CD4-positive, alpha-beta memory T cell (primary cell): ENCODE results near the gene PDE1A. TPM values are rescaled to one million over a fixed set of nuclear protein-coding genes. Genes with fewer than 3 reads are reported as not detected.

Source experiments
- CTCF ChIA-PET: fragments of 350-600 bp; sonication (Branson Sonifier 250); formaldehyde crosslinking; loops from one replicate; lab custom pipeline; 2021; ENCODE audit warnings: inconsistent platforms; ENCODE audit not compliant: partially characterized antibody; lab: Charles Lee
- POLR2A ChIA-PET: fragments of 350-600 bp; sonication (Branson Sonifier 250); formaldehyde crosslinking; loops from one replicate; lab custom pipeline; 2021; ENCODE audit not compliant: partially characterized antibody; lab: Charles Lee
- DNase-seq, 5 donors: peaks; one replicate each; pipeline versions ENCODE4 v3.0.0 to v3.0.0-alpha.2; 2020 to 2022; ENCODE audit warnings: mixed read lengths in 1 of 5
- H3K27ac ChIP-seq: one replicate; pipeline ENCODE4 v1.7.0; 2013; ENCODE audit warnings: low read depth, low read length
- H3K27me3 ChIP-seq: 2 replicates; pipeline ENCODE4 v1.7.0; 2013; ENCODE audit warnings: mild to moderate bottlenecking, low read length, moderate library complexity; ENCODE audit not compliant: insufficient read depth
- H3K36me3 ChIP-seq: 2 replicates; pipeline ENCODE4 v1.7.0; 2013; ENCODE audit warnings: mild to moderate bottlenecking, low read length, moderate library complexity; ENCODE audit not compliant: insufficient read depth
- H3K4me1 ChIP-seq: 2 replicates; pipeline ENCODE4 v1.7.0; 2013; ENCODE audit warnings: mild to moderate bottlenecking, low read length, moderate library complexity; ENCODE audit not compliant: insufficient read depth
- H3K4me3 ChIP-seq, 2 donors: one replicate each; pipeline ENCODE4 v1.7.0; 2013; ENCODE audit warnings: low read length in 2 of 2, mild to moderate bottlenecking in 1 of 2
- H3K9me3 ChIP-seq, 2 donors: one replicate each; pipeline ENCODE4 v1.7.0; 2013; ENCODE audit warnings: low read length in 2 of 2, control low read depth in 1 of 2; ENCODE audit not compliant: control insufficient read depth in 1 of 2
- H3K27ac Mint-ChIP-seq, 7 donors: one replicate each; pipeline ENCODE4 v1.8.0; 2020 to 2021; ENCODE audit warnings: mixed read lengths in 7 of 7, mild to moderate bottlenecking in 6 of 7, inconsistent platforms in 3 of 7, moderate library complexity in 3 of 7
- H3K27me3 Mint-ChIP-seq, 2 donors: one replicate each; pipeline ENCODE4 v1.8.0; 2020 to 2021; ENCODE audit warnings: mixed read lengths in 2 of 2
- H3K36me3 Mint-ChIP-seq, 2 donors: one replicate each; pipeline ENCODE4 v1.8.0; 2020 to 2021; ENCODE audit warnings: mixed read lengths in 2 of 2, inconsistent platforms in 1 of 2, mild to moderate bottlenecking in 1 of 2
- H3K4me1 Mint-ChIP-seq, 4 donors: one replicate each; pipeline ENCODE4 v1.8.0; 2020 to 2021; ENCODE audit warnings: mixed read lengths in 4 of 4, mild to moderate bottlenecking in 1 of 4
- H3K4me3 Mint-ChIP-seq, 8 donors: one replicate each; pipeline ENCODE4 v1.8.0; 2020 to 2021; ENCODE audit warnings: mixed read lengths in 8 of 8, mild to moderate bottlenecking in 7 of 8, moderate library complexity in 6 of 8, inconsistent platforms in 3 of 8
- H3K9me3 Mint-ChIP-seq, 8 donors: one replicate each; pipeline ENCODE4 v1.8.0; 2020 to 2021; ENCODE audit warnings: mixed read lengths in 8 of 8, mild to moderate bottlenecking in 5 of 8, inconsistent platforms in 3 of 8, moderate library complexity in 1 of 8
- intact Hi-C: fragments of 100-400 bp; cut with micrococcal nuclease; formaldehyde crosslinking; loops from one replicate; pipeline ENCODE4 v1.15.1; 2023
- polyA plus RNA-seq, 2 donors: library from polyadenylated mRNA; unstranded; fragments of 300-500 nt; fragmentation: Illumina TruSeq; gene quantifications; one replicate each; pipeline ENCODE4 v1.2.3, GENCODE V29; 2021
- total RNA-seq, 2 experiments: library from RNA; stranded (reverse); gene quantifications; one replicate each; pipeline ENCODE4 v1.2.3, GENCODE V29; 2021

Gene PDE1A
- not detected for total RNA-seq
- polyA plus RNA-seq: not detected

DNA sequence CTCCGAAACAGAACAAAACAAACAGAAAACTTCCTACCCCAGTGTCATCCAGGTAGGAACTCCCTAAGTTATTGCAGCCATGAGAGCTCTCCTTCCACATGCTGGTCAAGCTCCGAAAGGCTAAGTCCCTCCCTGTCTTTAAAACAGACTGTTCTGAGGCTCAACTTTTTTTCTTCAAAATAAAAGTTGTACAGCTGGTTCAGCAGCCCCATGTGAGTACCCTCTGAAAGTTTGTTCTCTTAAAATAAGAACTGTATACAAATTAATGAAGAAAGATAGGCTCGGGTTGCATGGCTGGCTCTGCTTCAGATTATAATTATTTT lies at the start of gene PDE1A:
PDE1A (minus strand) TSS at position 119 of the 323 bp plus-strand sequence.
- Histone ChIP-seq H3K4me3 (no peak within 1 kb of the TSS), H3K36me3 (no peaks in the 10 kb centered on the region), H3K27ac (no peak within 1 kb of the TSS), H3K4me1 (no peaks in the 10 kb centered on the region), H3K27me3 (no peaks in the 10 kb centered on the region), H3K9me3 (no peaks in the 10 kb centered on the region)
- Mint-ChIP-seq H3K36me3 (no peaks in the 10 kb centered on the region), H3K27me3 (peaks cover 0 to 1% of the 10 kb centered on the region in 2 donors), H3K9me3 (peaks cover 0 to 7% (median 0%) of the 10 kb centered on the region in 8 donors), H3K4me1 (no peaks in the 10 kb centered on the region), H3K27ac (no peak within 1 kb of the TSS), H3K4me3 (no peak within 1 kb of the TSS)
- CTCF ChIA-PET: no interaction called here
- intact Hi-C loops: no loop called here
- POLR2A ChIA-PET: interaction anchor here (1.1 kb wide), 1 partner anchor 876 kb away, joined by 3 read pairs; no protein-coding TSS in a partner anchor
- no peak for DNase-seq

DNA sequence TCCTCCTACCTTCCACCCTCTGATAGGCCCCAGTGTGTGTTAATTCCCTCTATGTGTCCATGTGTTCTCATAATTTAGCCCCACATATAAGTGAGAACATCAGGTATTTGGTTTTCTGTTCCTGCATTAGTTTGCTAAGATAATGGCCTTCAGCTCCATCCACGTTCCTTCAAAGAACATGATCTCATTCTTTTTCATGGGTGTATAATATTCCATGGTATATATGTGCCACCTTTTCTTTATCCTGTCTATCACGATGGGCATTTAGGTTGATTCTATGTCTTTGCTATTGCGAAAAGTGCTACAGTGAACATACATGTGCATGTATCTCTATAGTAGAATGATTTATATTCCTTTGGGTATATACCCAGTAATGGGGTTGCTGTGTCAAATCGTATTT lies 46.8 kb upstream of the PDE1A start:
- H3K27me3 ChIP-seq: no peaks in the 10 kb centered on the region
- no peaks in the 10 kb centered on the region for H3K36me3 ChIP-seq
- no peak for DNase-seq
- Mint-ChIP-seq H3K36me3 (no peaks in the 10 kb centered on the region), H3K9me3 (peaks cover 4 to 13% (median 9%) of the 10 kb centered on the region in 8 donors), H3K27ac (no peak overlapping the region), H3K27me3 (no peaks in the 10 kb centered on the region), H3K4me3 (no peak overlapping the region), H3K4me1 (no peaks in the 10 kb centered on the region)
- intact Hi-C loops: no loop called here
- H3K9me3 ChIP-seq: no peaks in the 10 kb centered on the region
- H3K27ac ChIP-seq: no peak overlapping the region
- no peaks in the 10 kb centered on the region for H3K4me1 ChIP-seq
- ChIA-PET POLR2A (no interaction called here), CTCF (no interaction called here)
- no peak overlapping the region for H3K4me3 ChIP-seq

DNA sequence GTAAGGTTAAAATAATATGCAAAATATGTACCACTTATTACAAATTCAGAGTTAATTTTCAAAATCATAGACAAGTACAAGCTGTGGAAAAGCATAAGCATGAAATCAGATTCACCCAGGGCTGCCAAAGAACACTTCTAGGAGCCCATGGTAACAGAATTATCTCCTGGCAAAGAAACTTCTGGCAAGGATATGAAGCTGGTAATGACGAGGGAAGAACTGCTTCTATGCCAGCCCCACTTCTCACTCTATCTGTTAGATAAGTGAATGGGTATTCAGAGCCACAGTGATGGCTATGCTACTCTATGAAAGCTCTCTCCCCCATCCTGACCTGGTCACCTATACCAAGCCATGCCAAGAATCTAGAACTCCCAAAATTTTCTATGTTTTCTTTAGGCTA lies 36.9 kb upstream of the PDE1A start:
- no peak for DNase-seq
- intact Hi-C loops: no loop called here
- Mint-ChIP-seq H3K27ac (no peak overlapping the region), H3K9me3 (peaks cover 0 to 16% (median 1%) of the 10 kb centered on the region in 8 donors), H3K27me3 (no peaks in the 10 kb centered on the region), H3K4me3 (no peak overlapping the region), H3K36me3 (no peaks in the 10 kb centered on the region), H3K4me1 (no peaks in the 10 kb centered on the region)
- Histone ChIP-seq H3K4me1 (no peaks in the 10 kb centered on the region), H3K9me3 (no peaks in the 10 kb centered on the region), H3K4me3 (no peak overlapping the region), H3K27me3 (no peaks in the 10 kb centered on the region), H3K27ac (no peak overlapping the region), H3K36me3 (no peaks in the 10 kb centered on the region)
- ChIA-PET POLR2A (no interaction called here), CTCF (no interaction called here)

DNA sequence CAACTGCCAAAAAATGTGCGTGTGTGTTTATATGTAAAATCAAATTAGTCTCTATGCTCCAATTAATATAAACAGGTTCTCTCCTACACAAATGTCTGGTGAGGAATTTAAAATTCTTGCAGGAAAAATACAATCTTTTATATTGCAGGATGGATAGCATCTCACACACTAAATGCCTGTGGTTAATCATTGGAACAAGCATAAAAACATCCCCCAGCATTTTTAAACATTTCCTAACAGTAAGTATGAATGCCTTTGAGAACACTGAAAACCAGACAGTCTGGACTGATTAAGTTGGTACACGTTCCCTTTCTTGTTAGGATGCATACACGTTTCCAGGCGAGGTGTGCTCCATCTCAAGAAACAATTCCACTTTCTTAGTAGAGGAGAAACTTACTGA lies 29.9 kb upstream of the PDE1A start:
- Mint-ChIP-seq H3K4me3 (no peak overlapping the region), H3K4me1 (no peaks in the 10 kb centered on the region), H3K27me3 (no peaks in the 10 kb centered on the region), H3K9me3 (peaks cover 0 to 5% (median 0%) of the 10 kb centered on the region in 8 donors), H3K27ac (no peak overlapping the region), H3K36me3 (no peaks in the 10 kb centered on the region)
- CTCF ChIA-PET: no interaction called here
- no peak for DNase-seq
- Histone ChIP-seq H3K9me3 (no peaks in the 10 kb centered on the region), H3K4me3 (no peak overlapping the region), H3K27ac (no peak overlapping the region), H3K36me3 (no peaks in the 10 kb centered on the region), H3K4me1 (no peaks in the 10 kb centered on the region), H3K27me3 (no peaks in the 10 kb centered on the region)
- POLR2A ChIA-PET: no interaction called here
- intact Hi-C loops: no loop called here

DNA sequence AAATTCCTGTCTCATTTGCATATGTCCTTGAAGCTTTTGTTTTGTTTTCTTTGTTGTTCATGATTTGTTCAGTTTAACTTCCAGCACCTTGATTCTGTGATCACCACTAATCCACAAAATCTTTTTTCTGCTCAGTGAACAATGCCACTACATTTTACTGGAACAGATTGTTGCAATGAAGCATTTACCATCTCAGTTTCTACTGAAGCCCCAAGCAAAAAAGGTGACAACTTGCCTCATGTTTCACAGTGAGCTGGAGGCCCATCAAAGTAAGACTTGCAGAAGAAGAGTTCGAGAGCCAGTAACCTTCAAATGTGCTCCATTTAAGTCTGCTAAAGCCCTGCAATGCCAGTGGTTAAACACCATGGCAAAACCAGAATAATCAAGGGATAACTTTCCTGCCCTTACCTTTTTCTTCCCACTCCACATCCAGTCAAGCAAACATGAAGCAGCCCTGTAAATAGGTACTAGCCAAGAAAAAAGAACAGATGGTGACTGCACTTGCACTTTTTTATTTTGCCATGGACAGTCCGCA lies 25.7 kb upstream of the PDE1A start:
- intact Hi-C loops: no loop called here
- POLR2A ChIA-PET: no interaction called here

DNA sequence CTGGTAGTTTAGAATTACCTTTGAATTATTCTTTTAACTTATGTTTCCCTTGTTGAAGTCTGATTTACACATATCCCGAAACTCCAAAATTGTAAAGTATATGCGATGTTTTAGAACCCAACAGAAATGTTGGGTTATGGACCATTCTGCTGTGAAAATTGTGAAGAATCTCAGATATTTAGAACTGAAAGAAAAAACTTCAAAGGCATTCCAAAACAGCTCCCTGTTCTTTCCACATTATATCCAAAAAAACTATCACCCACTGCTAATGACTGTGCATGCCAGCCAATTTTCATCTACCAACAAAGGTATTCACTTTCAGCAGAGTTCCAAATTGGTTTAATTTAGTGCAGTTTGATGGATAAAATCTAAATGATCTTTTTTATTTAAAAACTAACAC lies 21.5 kb upstream of the PDE1A start:
- Histone ChIP-seq H3K27me3 (no peaks in the 10 kb centered on the region), H3K4me3 (no peak overlapping the region), H3K4me1 (no peaks in the 10 kb centered on the region), H3K9me3 (no peaks in the 10 kb centered on the region), H3K27ac (no peak overlapping the region), H3K36me3 (no peaks in the 10 kb centered on the region)
- no peaks in the 10 kb centered on the region for H3K4me1 Mint-ChIP-seq
- POLR2A ChIA-PET: no interaction called here
- no peak overlapping the region for H3K4me3 Mint-ChIP-seq
- intact Hi-C loops: no loop called here
- no peaks in the 10 kb centered on the region for H3K36me3 Mint-ChIP-seq
- no peak overlapping the region for H3K27ac Mint-ChIP-seq
- CTCF ChIA-PET: no interaction called here
- no peak for DNase-seq
- H3K27me3 Mint-ChIP-seq: no peaks in the 10 kb centered on the region
- H3K9me3 Mint-ChIP-seq: peaks cover 0 to 5% (median under 1%) of the 10 kb centered on the region in 8 donors

More for the DNA sequence above, 25.7 kb upstream of the PDE1A start:
- Histone ChIP-seq H3K27me3 (no peaks in the 10 kb centered on the region), H3K36me3 (no peaks in the 10 kb centered on the region), H3K4me3 (no peak overlapping the region), H3K27ac (no peak overlapping the region), H3K9me3 (no peaks in the 10 kb centered on the region), H3K4me1 (no peaks in the 10 kb centered on the region)
- Mint-ChIP-seq H3K27ac (no peak overlapping the region), H3K4me1 (no peaks in the 10 kb centered on the region), H3K36me3 (no peaks in the 10 kb centered on the region), H3K4me3 (no peak overlapping the region), H3K9me3 (peaks cover 0 to 4% (median 0%) of the 10 kb centered on the region in 8 donors), H3K27me3 (no peaks in the 10 kb centered on the region)
- CTCF ChIA-PET: no interaction called here
- no peak for DNase-seq

DNA sequence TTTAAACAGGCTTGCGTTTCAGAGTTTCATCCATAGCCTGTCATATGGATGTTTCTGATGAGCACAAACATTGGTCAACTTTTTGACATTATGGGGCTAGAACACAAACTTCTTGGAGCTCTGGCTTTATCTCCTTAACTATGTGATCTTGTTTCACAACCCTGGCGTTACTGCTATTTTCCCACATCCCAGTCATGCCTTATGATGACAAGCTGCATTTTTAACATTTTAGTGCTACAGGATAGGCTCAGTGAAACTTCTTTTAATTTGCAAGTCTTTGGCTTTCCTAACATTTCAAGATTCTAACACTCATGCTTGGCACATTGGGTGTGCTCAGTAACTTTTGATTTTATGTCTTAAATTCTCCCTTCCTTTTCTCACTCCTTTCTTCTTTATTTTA lies 21.0 kb upstream of the PDE1A start:
- DNase-seq: no peak
- Mint-ChIP-seq H3K27me3 (no peaks in the 10 kb centered on the region), H3K27ac (no peak overlapping the region), H3K36me3 (no peaks in the 10 kb centered on the region), H3K9me3 (peaks cover 0 to 5% (median 2%) of the 10 kb centered on the region in 8 donors), H3K4me1 (no peaks in the 10 kb centered on the region), H3K4me3 (no peak overlapping the region)
- intact Hi-C loops: no loop called here
- no peaks in the 10 kb centered on the region for H3K9me3 ChIP-seq
- POLR2A ChIA-PET: no interaction called here
- CTCF ChIA-PET: no interaction called here
- H3K36me3 ChIP-seq: no peaks in the 10 kb centered on the region
- no peaks in the 10 kb centered on the region for H3K27me3 ChIP-seq
- no peaks in the 10 kb centered on the region for H3K4me1 ChIP-seq
- H3K4me3 ChIP-seq: no peak overlapping the region
- no peak overlapping the region for H3K27ac ChIP-seq

DNA sequence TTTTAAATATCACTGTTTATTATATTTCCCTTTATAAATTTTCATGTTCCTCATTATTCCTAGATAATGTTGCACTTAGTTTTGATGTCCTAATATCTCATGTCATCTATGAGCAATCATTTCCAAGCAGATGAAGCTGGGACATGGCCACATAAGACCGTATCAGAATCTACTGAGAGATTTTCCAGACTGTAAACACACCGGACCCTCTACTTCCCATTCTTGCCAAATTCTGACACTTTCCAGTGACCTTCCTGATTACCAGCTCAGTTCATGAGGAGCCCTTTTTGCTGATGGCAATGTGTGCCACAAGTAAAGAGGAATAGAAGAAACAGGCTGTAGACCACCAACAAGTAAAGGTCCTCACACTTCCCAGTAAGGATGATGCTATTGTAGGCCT lies 20.3 kb upstream of the PDE1A start:
- no peak overlapping the region for H3K4me3 ChIP-seq
- intact Hi-C loops: no loop called here
- no peaks in the 10 kb centered on the region for H3K36me3 ChIP-seq
- no peaks in the 10 kb centered on the region for H3K27me3 ChIP-seq
- peaks cover 0 to 5% (median 0%) of the 10 kb centered on the region in 8 donors for H3K9me3 Mint-ChIP-seq
- H3K27ac Mint-ChIP-seq: no peak overlapping the region
- H3K9me3 ChIP-seq: no peaks in the 10 kb centered on the region
- H3K4me1 ChIP-seq: no peaks in the 10 kb centered on the region
- H3K36me3 Mint-ChIP-seq: no peaks in the 10 kb centered on the region
- DNase-seq: no peak
- no peaks in the 10 kb centered on the region for H3K27me3 Mint-ChIP-seq
- ChIA-PET POLR2A (no interaction called here), CTCF (no interaction called here)
- no peaks in the 10 kb centered on the region for H3K4me1 Mint-ChIP-seq
- H3K4me3 Mint-ChIP-seq: no peak overlapping the region
- no peak overlapping the region for H3K27ac ChIP-seq
